ENCODE results near the gene PPP4C.
"Not testable (repeated sequence)": the region's sequence is repeated elsewhere in the genome, so short reads cannot be mapped to it uniquely, and the experiment has no call there.

Gene PPP4C

GRCh38 chr16:30075503-30076275 is at the start of gene PPP4C:
PPP4C (plus strand) TSS chr16:30075994; CDS start chr16:30076378, 384 bp downstream.
- peak; percentile 94 for DNase-seq

GRCh38 chr16:30026449-30026848 is 49.3 kb upstream of the PPP4C start:
- DNase-seq = no peak

DNA sequence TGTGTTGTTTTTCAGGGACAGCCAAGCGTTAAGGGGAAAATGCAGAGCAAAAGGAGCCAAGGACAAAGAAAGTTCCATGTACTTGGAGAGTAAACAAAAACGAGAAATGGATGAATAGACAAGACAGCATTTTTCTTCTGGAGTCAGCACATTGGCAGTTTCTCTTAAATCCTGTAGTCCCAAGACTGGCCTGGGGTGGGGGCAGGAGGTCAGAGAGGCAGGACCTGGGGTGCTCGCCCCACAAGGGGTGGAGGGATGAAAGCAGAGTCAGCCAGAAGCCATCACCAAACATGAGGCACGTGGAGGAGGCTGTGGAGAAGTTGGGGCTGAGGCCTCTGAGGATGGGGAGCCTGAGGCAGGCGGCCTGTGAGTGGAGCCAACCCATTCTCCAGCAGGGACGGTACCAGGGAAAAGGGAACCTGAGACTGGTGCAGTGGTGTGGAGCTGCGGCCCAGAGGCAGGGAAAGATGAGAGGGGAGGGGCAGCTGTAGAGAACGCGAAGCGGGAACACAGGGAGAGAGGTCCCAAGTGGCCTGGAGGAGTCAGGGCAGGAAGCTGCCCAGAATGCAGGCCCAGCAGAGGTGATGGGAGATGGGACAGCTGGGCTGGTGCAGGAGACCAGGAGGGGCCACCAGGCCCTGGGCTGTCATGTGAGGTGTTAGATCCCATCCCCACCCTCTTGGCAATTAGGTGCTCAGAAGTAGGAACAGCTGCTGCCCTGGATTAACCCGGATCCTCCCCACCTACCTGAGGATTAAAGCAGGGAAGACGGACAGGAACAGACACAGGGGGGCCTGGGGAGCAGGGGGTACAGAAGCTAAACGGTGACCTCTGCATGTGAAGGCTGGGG is 48.0 kb upstream of the PPP4C start:
- peak; percentile 58 for DNase-seq

- DNase-seq = no peak
Measured at GRCh38 chr16:30028438-30029076, 47.2 kb upstream of the PPP4C start.

- no peak for DNase-seq
Measured at GRCh38 chr16:30030011-30030685, 45.6 kb upstream of the PPP4C start.

GRCh38 chr16:30030841-30031413 is 44.9 kb upstream of the PPP4C start, which contains the start of gene TLCD3B:
TLCD3B (minus strand) TSS chr16:30031271; CDS start chr16:30030527, 744 bp downstream.
- DNase-seq = peak; percentile 77

GRCh38 chr16:30031477-30031918 is 44.3 kb upstream of the PPP4C start:
- DNase-seq = no peak

GRCh38 chr16:30032083-30032819 is 43.5 kb upstream of the PPP4C start:
- DNase-seq = peak; percentile 86

DNA sequence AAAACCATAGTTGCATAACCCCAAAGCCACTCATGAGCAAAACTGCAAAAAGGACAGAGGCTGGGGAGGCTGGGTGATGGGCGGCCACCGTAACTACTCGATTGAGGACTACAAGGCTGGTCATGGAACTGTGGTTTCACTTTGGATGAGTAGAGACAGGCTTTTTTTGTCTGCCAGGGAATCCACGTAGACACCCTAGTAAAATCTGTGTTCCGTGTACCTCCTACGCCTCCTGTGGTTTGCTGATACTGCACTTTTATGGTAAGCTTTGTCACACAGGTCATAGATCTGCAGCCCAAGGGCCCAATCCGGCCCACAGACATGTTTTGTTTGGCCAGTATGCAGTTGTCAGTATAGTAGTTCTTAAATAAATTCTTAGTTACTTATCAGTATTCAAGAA is 42.5 kb upstream of the PPP4C start:
- no peak for DNase-seq

DNA sequence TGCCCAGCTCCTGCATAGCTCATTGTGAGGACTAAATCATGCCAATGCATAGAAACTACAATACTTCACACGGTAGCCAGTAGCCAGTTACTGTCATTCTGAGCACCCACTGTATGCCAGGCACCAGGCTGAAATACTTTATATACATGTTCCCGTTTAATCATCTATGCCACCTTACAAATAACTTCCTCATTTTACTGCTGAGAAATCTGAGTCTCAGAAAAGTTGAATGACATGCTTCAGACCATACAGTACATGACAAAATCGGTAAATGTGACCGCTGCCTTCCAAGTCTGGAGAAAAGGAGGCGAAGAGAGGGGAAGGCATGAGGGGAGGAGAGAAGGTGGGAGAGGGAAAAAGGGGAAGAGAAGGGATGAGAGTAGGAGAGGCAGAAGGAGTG is 35.6 kb upstream of the PPP4C start:
- no peak for DNase-seq

DNA sequence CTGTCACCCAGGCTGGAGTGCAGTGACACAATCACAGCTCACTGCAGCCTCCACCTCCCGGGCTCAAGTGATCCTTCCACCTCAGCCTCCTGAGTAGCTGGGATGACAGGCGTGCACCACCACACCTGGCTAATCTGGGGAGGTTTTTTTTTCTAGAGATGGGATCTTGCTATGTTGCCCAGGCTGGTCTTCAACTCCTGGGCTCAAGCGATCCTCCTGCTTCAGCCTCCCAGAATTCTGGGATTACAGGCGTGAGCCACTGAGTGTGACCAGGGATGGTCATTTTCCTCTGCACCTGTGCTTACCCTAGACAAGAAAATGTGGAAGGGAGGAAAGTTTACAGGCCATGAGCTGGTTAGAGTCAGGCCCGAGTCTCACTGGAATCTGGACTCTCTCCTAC is 35.1 kb upstream of the PPP4C start:
- not testable (repeated sequence) for DNase-seq

- peak; percentile 42 for DNase-seq
Measured at GRCh38 chr16:30041841-30042240, 34.0 kb upstream of the PPP4C start.

DNA sequence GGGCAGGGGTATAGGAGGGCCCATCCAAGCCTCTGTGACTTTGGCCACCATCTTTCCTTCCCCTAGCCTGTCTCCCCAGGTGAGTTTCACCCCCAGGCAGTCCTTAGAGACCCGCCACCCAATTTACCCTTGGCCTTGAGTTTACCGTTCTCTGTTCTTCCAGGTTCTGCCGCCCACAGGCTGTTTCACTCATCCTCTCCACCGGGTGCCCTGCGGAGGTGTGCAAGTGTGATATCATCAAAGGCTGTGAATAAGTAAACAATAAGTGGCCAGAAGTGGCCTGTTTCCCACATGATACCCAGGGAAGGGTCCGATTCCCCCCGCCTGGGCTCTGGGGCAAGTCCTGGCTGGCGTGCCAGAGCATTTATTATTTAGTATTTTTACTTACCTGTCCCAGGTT is 29.6 kb upstream of the PPP4C start:
- DNase-seq = no peak

DNA sequence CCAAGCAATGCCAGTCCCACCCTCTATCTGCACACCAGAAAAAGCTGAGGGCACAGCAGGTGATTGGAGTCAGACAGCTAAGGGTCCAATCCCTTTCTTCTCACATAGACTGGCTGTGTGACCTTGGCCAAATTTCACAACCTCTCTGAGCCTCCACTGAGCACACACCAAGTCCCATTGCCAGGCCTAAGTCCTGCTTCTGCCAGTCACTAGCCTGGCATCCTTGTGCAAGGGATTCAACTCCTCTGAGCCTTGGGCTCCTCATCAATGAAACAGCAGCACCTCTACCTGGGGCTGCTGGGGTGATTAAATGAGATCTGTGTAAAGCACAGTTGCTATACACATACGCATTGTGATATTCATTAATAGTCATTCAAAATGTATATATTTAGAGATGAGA is 29.2 kb upstream of the PPP4C start:
- DNase-seq = no peak

DNA sequence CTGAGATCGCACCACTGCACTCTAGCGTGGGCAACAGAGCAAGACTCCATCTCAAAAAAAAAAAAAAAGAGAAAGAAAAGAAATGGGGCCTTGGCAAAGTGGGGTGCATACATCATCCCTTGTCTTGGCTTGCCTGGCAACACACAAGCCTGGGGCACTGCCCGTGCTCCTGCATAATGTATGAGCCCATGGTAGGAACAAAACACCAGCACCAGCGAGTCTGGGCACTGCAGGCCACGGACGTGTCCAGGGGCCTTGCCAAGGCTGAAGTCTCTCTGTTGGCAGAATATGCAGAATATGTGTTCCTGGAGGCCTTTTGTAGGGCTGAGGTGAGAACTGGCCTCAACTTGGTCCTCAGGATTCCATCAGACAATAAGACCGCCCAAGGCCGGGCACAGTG is 25.9 kb upstream of the PPP4C start:
- no peak for DNase-seq

GRCh38 chr16:30051518-30051917 is 24.3 kb upstream of the PPP4C start:
- no peak for DNase-seq

- DNase-seq = peak; percentile 98
Measured at GRCh38 chr16:30052671-30053372, 23.0 kb upstream of the PPP4C start.

- DNase-seq = peak; percentile 62
Measured at GRCh38 chr16:30053376-30054015, 22.3 kb upstream of the PPP4C start.

GRCh38 chr16:30054451-30054850 is 21.3 kb upstream of the PPP4C start:
- peak; percentile 29 for DNase-seq

GRCh38 chr16:30054959-30055553 is 20.7 kb upstream of the PPP4C start:
- DNase-seq = peak; percentile 30
